AG04450 (cell line): ENCODE data around the gene SLC35E1. TPM values are rescaled to one million over a fixed set of nuclear protein-coding genes. Genes with fewer than 3 reads are reported as not detected.

Experiments
- CTCF ChIA-PET: fragments of 300-600, 350-600 bp; formaldehyde crosslinking; extraction: SDS; loops from one replicate; lab custom pipeline; 2022; ENCODE audit warnings: antibody characterized with exemption, inconsistent platforms; lab: Charles Lee
- POLR2A ChIA-PET: fragments of 350-600 bp; formaldehyde crosslinking; extraction: SDS; loops from one replicate; lab custom pipeline; 2021; ENCODE audit warnings: antibody characterized with exemption, inconsistent platforms; lab: Yijun Ruan, JAX
- DNase-seq: peaks from one replicate; pipeline ENCODE4 v3.0.0-alpha.2; 2011; ENCODE audit warnings: low read depth, low spot score
- H3K27ac ChIP-seq: one replicate; pipeline ENCODE4 v1.5.1; 2012; ENCODE audit warnings: low read depth, low read length, control low read depth
- H3K27me3 ChIP-seq: one replicate; pipeline ENCODE4 v1.6.0; 2012; ENCODE audit warnings: low read length; ENCODE audit not compliant: control insufficient read depth, insufficient read depth
- H3K4me3 ChIP-seq: 2 replicates; pipeline ENCODE4 v1.5.1; 2011; ENCODE audit warnings: mild to moderate bottlenecking, low read depth, low read length, control low read depth
- H3K9me3 ChIP-seq: 2 replicates; pipeline ENCODE4 v1.5.1; 2012; ENCODE audit warnings: low read length; ENCODE audit not compliant: control insufficient read depth, insufficient read depth
- polyA plus RNA-seq: library from polyadenylated mRNA; depleted of rRNA; stranded (reverse); fragments of >200 nt; gene quantifications from 2 replicates; pipeline ENCODE4 v1.2.3, GENCODE V29; 2011
- TF ChIP-seq, protein P1 (sequence below): IDR thresholded peaks from 2 replicates; pipeline ENCODE4 v1.5.1; 2011; ENCODE audit warnings: low read depth, low read length, control low read depth, inconsistent platforms

The SLC35E1 gene
- polyA plus RNA-seq, 1 experiment: 35.7 TPM

DNA sequence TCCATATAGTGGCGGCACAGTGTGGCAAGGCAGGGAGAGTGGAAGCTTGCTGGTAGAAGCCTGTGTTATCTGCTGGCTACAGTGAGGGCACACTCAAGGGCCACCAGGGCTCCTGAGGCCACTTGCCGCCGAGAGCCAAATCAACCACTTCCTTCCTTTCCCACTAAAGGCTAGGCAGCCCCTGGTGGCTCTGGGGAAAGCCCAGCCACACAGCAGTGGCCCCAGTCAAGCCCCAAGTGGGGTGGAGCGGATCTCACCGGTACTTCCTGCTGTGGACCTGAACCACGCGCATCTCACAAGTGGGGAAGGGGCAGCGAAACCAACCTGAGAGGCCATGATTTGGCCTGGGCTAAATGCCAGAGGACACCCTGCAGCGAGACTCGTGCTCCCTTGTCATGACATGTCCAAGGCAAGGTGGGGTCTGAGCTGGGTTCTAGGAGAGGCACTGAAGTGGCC is 21.9 kb upstream of the SLC35E1 start:
- POLR2A ChIA-PET: interaction anchor here (0.6 kb wide), 1 partner anchor 133 kb away, joined by 3 read pairs; no protein-coding TSS in a partner anchor
- Histone ChIP-seq H3K4me3 (no peak overlapping the region), H3K9me3 (no peaks in the 10 kb centered on the region), H3K27me3 (no peaks in the 10 kb centered on the region), H3K27ac (no peak overlapping the region)
- DNase-seq: no peak
- CTCF ChIA-PET: no interaction called here
- TF ChIP-seq, protein P1, sequence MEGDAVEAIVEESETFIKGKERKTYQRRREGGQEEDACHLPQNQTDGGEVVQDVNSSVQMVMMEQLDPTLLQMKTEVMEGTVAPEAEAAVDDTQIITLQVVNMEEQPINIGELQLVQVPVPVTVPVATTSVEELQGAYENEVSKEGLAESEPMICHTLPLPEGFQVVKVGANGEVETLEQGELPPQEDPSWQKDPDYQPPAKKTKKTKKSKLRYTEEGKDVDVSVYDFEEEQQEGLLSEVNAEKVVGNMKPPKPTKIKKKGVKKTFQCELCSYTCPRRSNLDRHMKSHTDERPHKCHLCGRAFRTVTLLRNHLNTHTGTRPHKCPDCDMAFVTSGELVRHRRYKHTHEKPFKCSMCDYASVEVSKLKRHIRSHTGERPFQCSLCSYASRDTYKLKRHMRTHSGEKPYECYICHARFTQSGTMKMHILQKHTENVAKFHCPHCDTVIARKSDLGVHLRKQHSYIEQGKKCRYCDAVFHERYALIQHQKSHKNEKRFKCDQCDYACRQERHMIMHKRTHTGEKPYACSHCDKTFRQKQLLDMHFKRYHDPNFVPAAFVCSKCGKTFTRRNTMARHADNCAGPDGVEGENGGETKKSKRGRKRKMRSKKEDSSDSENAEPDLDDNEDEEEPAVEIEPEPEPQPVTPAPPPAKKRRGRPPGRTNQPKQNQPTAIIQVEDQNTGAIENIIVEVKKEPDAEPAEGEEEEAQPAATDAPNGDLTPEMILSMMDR: no peak

DNA sequence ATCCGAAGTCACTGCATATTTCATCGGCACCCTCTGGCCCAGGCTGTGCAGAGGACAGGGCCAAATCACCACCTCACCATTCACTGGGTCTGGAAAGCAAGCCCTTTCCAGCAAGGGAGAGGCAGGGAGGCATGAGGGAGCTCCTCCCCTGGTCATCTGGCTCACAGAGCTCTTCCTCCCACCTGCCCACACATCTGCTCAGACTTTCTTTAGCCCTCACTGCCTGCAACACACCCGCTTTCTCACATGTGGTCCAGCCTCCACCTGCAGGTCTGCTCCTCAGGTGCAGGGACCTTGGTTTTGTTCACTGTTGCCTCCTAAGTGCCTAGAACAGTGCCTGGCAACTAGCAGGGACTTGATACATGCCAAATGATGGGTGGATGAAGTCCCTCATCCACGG is 21.0 kb upstream of the SLC35E1 start:
- TF ChIP-seq, protein P1: no peak
- Histone ChIP-seq H3K4me3 (no peak overlapping the region), H3K9me3 (no peaks in the 10 kb centered on the region; the same call in 1 of the 2 replicates), H3K27me3 (no peaks in the 10 kb centered on the region), H3K27ac (no peak overlapping the region)
- no peak for DNase-seq
- POLR2A ChIA-PET: interaction anchor here (0.6 kb wide), 1 partner anchor 134 kb away, joined by 3 read pairs; no protein-coding TSS in a partner anchor
- CTCF ChIA-PET: no interaction called here

DNA sequence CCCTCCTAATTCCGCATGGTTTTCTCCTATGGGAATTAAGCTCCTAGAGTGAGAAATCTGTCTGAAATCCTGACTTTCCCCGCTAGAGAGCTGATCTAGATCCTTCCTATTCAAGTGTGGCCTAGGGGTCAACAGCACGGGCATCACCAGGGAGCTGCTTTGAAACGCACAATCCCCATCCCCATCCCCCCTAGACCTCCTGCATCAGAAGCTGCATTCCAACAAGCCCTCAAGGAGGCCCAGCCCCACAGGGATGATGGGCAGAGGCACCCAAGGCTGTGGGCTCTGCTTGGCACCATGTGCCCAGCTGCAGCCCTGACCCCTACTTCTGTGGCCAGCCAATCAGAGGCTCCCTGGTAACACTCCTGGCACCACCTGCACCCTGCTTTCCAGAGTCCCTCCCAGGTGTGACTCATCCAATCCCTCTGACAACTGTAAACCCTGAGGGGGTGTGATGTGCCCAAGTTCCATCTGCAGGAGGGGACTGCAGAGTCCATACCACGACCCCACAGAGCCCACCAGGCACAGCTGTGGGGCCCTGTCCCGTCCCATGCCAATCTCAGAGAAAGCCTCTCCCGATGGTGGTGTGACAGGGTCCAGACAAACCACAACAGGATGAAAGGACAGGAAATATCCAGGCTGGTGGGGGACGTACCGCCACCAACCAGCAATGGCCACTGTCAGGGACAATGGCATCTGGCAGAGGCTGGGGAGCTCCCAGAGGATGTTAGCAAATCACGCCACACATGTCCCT is 19.8 kb upstream of the SLC35E1 start:
- no peak for DNase-seq
- POLR2A ChIA-PET: no interaction called here
- H3K27me3 ChIP-seq: no peaks in the 10 kb centered on the region
- CTCF ChIA-PET: no interaction called here
- H3K4me3 ChIP-seq: no peak overlapping the region
- TF ChIP-seq, protein P1: no peak
- H3K27ac ChIP-seq: no peak overlapping the region
- no peaks in the 10 kb centered on the region; the same call in 1 of the 2 replicates for H3K9me3 ChIP-seq

DNA sequence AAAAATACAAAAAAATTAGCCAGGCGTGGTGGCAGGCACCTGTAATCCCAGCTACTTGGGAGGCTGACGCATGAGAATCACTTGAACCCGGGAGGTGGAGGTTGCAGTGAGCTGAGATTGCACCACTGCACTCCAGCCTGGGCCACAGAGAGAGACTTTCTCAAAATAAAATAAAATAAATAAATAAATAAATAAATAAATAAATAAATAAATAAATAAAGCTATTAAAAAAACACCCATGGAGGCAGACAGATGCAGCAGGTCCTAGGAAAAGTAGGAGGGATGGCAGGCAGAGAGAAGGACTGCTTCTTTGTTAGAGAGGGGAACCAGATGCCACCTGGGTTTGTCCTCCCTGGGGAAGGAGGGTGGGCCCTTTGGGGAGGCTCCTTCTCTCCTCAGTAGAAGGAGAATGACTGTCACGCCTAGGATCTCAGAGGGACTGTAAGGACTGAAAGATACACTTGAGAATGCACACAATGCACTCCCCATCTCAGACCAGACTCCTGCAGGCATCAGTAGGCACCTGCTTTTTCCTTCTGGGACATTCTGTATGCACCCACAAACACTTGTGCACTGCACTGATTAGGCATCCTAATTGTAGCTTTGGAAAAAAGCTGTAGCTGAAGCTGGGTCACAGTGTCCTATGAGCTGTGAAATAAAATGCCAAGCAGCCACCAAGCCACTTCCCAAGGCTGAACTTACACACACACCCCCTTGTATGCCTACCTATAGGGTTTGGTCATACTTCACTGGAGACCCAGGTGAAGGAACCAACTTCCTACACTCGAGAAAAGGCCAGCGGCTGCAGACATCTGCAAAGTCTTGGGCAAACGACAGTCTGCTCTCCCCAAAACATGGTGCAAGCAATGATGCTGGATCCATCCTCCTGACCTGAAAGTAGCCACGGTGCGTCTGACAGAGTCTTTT is 18.9 kb upstream of the SLC35E1 start:
- DNase-seq: no peak
- no peak overlapping the region for H3K4me3 ChIP-seq

More for the DNA sequence above, 18.9 kb upstream of the SLC35E1 start:
- H3K9me3 ChIP-seq: no peaks in the 10 kb centered on the region; the same call in 1 of the 2 replicates
- H3K27ac ChIP-seq: no peak overlapping the region
- CTCF ChIA-PET: no interaction called here
- TF ChIP-seq, protein P1: no peak
- POLR2A ChIA-PET: interaction anchor here (1.0 kb wide), 1 partner anchor 36 kb away, joined by 3 read pairs; the partner anchor contains the start of gene MED26
- no peaks in the 10 kb centered on the region for H3K27me3 ChIP-seq
